NCI-H1048 (cell line): Measurements from ENCODE around the gene PIK3R5.

ENCODE experiments used
- DNase-seq: peaks from one replicate; lab custom pipeline; 2025; lab: John Stamatoyannopoulos, UW

PIK3R5 gene

GRCh38 chr17:8953156-8953885 is 12.2 kb downstream of the PIK3R5 start:
- no peak for DNase-seq

GRCh38 chr17:8952191-8952590 is 13.3 kb downstream of the PIK3R5 start:
- no peak for DNase-seq

- no peak for DNase-seq
Observed at GRCh38 chr17:8951206-8951605, 14.3 kb downstream of the PIK3R5 start.

- no peak for DNase-seq
Observed at GRCh38 chr17:8949061-8949661, 16.3 kb downstream of the PIK3R5 start.

- no peak for DNase-seq
Observed at GRCh38 chr17:8948462-8948861, 17.0 kb downstream of the PIK3R5 start.

GRCh38 chr17:8947201-8947600 is 18.3 kb downstream of the PIK3R5 start:
- DNase-seq = no peak

- no peak for DNase-seq
Observed at GRCh38 chr17:8946476-8946875, 19.0 kb downstream of the PIK3R5 start.

GRCh38 chr17:8946071-8946470 is 19.4 kb downstream of the PIK3R5 start:
- no peak for DNase-seq

- no peak for DNase-seq
Observed at GRCh38 chr17:8944748-8945147, 20.8 kb downstream of the PIK3R5 start.

GRCh38 chr17:8944083-8944482 is 21.4 kb downstream of the PIK3R5 start:
- DNase-seq = no peak

- no peak for DNase-seq
Observed at GRCh38 chr17:8941980-8942622, 23.4 kb downstream of the PIK3R5 start.

- DNase-seq = no peak
Observed at GRCh38 chr17:8941520-8941919, 24.0 kb downstream of the PIK3R5 start.

- no peak for DNase-seq
Observed at GRCh38 chr17:8940866-8941471, 24.5 kb downstream of the PIK3R5 start.

- DNase-seq = no peak
Observed at GRCh38 chr17:8939496-8940334, 25.8 kb downstream of the PIK3R5 start.

GRCh38 chr17:8938933-8939332 is 26.6 kb downstream of the PIK3R5 start:
- DNase-seq = no peak

- no peak for DNase-seq
Observed at GRCh38 chr17:8935191-8935590, 30.3 kb downstream of the PIK3R5 start.

- no peak for DNase-seq
Observed at GRCh38 chr17:8934346-8934745, 31.2 kb downstream of the PIK3R5 start.

GRCh38 chr17:8930649-8931048 is 34.9 kb downstream of the PIK3R5 start:
- no peak for DNase-seq

- no peak for DNase-seq
Observed at GRCh38 chr17:8928347-8928746, 37.2 kb downstream of the PIK3R5 start.

GRCh38 chr17:8927395-8927794 is 38.1 kb downstream of the PIK3R5 start:
- DNase-seq = no peak

GRCh38 chr17:8925808-8926207 is 39.7 kb downstream of the PIK3R5 start:
- no peak for DNase-seq

GRCh38 chr17:8925141-8925540 is 40.4 kb downstream of the PIK3R5 start:
- DNase-seq = no peak
